ENCODE results near the gene HLA-DOA. TPM values are rescaled to one million over a fixed set of nuclear protein-coding genes. Genes with fewer than 3 reads are reported as not detected.
A peak's percentile ranks its signal among the peaks of the same experiment; 100 is the strongest.

The HLA-DOA gene
- total and polyA plus RNA-seq, 2 donors (not counting 1 experiment from before 2014, with no cell fraction given): 209 to 338 TPM

- Mint-ChIP-seq H3K4me1 (peaks cover 50% of the 10 kb centered on the region), H3K9me3 (ENCODE audit: insufficient read depth) (no peaks in the 10 kb centered on the region), H3K27ac (peak overlapping the region; percentile 68), H3K4me3 (no peak overlapping the region), H3K27me3 (no peaks in the 10 kb centered on the region)
- Histone ChIP-seq H3K27ac (ENCODE audit: low read length in 2 of 2) (no peak overlapping the region), H3K4me3 (ENCODE audit: control extremely low read depth in 1 of 5, extremely low read depth in 1 of 5, insufficient read depth in 1 of 5, low read depth in 2 of 5, low read length in 4 of 5) (no peak overlapping the region), H3K9me3 (ENCODE audit: control extremely low read depth in 1 of 3, control insufficient read depth in 2 of 3, insufficient read depth in 1 of 3, low read length in 2 of 3) (no peaks in the 10 kb centered on the region), H3K79me2 (ENCODE audit: control insufficient read depth, insufficient read depth, low read length) (peaks cover 60% of the 10 kb centered on the region), H3K27me3 (replicated peaks in 1 of 4; ENCODE audit: control extremely low read depth in 1 of 4, control insufficient read depth in 3 of 4, insufficient read depth in 4 of 4, low read length in 3 of 4) (no peaks in the 10 kb centered on the region), H3K4me2 (replicated peaks; ENCODE audit: low read depth, low read length, poor library complexity, severe bottlenecking) (no peak overlapping the region), H4K20me1 (ENCODE audit: control insufficient read depth, insufficient read depth, low read length, poor library complexity, severe bottlenecking) (no peaks in the 10 kb centered on the region), H2AFZ (ENCODE audit: insufficient read depth, low read depth, low read length, poor library complexity, severe bottlenecking) (no peak overlapping the region), H3K4me1 (ENCODE audit: control insufficient read depth in 2 of 2, insufficient read depth in 2 of 2, low read length in 2 of 2) (peaks cover 26 to 28% of the 10 kb centered on the region in 2 donors), H3K36me3 (replicated peaks in 1 of 2; ENCODE audit: control extremely low read depth in 1 of 2, control insufficient read depth in 1 of 2, extremely low read depth in 1 of 2, insufficient read depth in 2 of 2, low read length in 1 of 2) (no peaks in the 10 kb centered on the region), H3K9ac (ENCODE audit: low read length) (no peak overlapping the region)
- POLR2A ChIA-PET: interaction anchor here (0.6 to 1.5 kb wide), 2 partner anchors 9 to 12 kb away, joined by 4 to 10 read pairs; partner anchors contain the start of gene HLA-DMA
- CTCF ChIA-PET: interaction anchor here (1.5 to 28.4 kb wide), 5 partner anchors 11 to 155 kb away, joined by 3 to 822 read pairs (median 24); partner anchors contain the start of gene HLA-DMA
- intact Hi-C loops (cut with micrococcal nuclease): no loop called here
- no peak for ATAC-seq (ENCODE audit: low read depth)
- 100% methylated on average over 1 of the region's 5 CpGs for WGBS (ENCODE audit: insufficient coverage)
- no peak for TF ChIP-seq CTCF (IDR thresholded peaks at IDR 0.05)
- no peak for TF ChIP-seq EZH2 (IDR thresholded peaks at IDR 0.05; ENCODE audit: borderline replicate concordance, insufficient read depth, low read depth, low read length, poor library complexity, severe bottlenecking)
- no peak for DNase-seq
These were observed 44.6 kb downstream of the HLA-DOA start for GRCh38 chr6:32964776-32965175.

GRCh38 chr6:32963866-32964265, 45.5 kb downstream of the HLA-DOA start:
- no peaks in the 10 kb centered on the region for H4K20me1 ChIP-seq (ENCODE audit: control insufficient read depth, insufficient read depth, low read length, poor library complexity, severe bottlenecking)
- peaks cover 25 to 26% of the 10 kb centered on the region in 2 donors for H3K4me1 ChIP-seq (ENCODE audit: control insufficient read depth in 2 of 2, insufficient read depth in 2 of 2, low read length in 2 of 2)
- no peaks in the 10 kb centered on the region for H3K27me3 ChIP-seq (replicated peaks in 1 of 4; ENCODE audit: control extremely low read depth in 1 of 4, control insufficient read depth in 3 of 4, insufficient read depth in 4 of 4, low read length in 3 of 4)
- peak overlapping the region in 1 of 2 donors; percentile 24 for H3K27ac ChIP-seq (ENCODE audit: low read length in 2 of 2)
- H3K79me2 ChIP-seq (ENCODE audit: control insufficient read depth, insufficient read depth, low read length): peaks cover 56% of the 10 kb centered on the region
- WGBS (ENCODE audit: insufficient coverage): 67% methylated on average over 1 of the region's 1 CpG
- Mint-ChIP-seq H3K27ac (peak overlapping the region; percentile 34), H3K9me3 (ENCODE audit: insufficient read depth) (no peaks in the 10 kb centered on the region), H3K27me3 (no peaks in the 10 kb centered on the region), H3K4me3 (no peak overlapping the region), H3K4me1 (peaks cover 50% of the 10 kb centered on the region)
- intact Hi-C loops (cut with micrococcal nuclease): no loop called here
- CTCF ChIA-PET: interaction anchor here (1.0 to 28.4 kb wide), 9 partner anchors 10 to 156 kb away, joined by 3 to 822 read pairs (median 6); partner anchors contain the start of genes HLA-DMA, HLA-DMB and TAP2
- POLR2A ChIA-PET: interaction anchor here (1.0 to 1.5 kb wide), 3 partner anchors 8 to 14 kb away, joined by 3 to 4 read pairs (median 4); partner anchors contain the start of gene HLA-DMA
- H2AFZ ChIP-seq (ENCODE audit: insufficient read depth, low read depth, low read length, poor library complexity, severe bottlenecking): no peak overlapping the region
- H3K4me2 ChIP-seq (replicated peaks; ENCODE audit: low read depth, low read length, poor library complexity, severe bottlenecking): no peak overlapping the region
- ATAC-seq (ENCODE audit: low read depth): no peak
- DNase-seq: no peak
- no peaks in the 10 kb centered on the region for H3K36me3 ChIP-seq (replicated peaks in 1 of 2; ENCODE audit: control extremely low read depth in 1 of 2, control insufficient read depth in 1 of 2, extremely low read depth in 1 of 2, insufficient read depth in 2 of 2, low read length in 1 of 2)
- no peak for TF ChIP-seq EZH2 (IDR thresholded peaks at IDR 0.05; ENCODE audit: borderline replicate concordance, insufficient read depth, low read depth, low read length, poor library complexity, severe bottlenecking)
- no peak for TF ChIP-seq CTCF (IDR thresholded peaks at IDR 0.05)
- H3K9ac ChIP-seq (ENCODE audit: low read length): no peak overlapping the region
- no peak overlapping the region for H3K4me3 ChIP-seq (ENCODE audit: control extremely low read depth in 1 of 5, extremely low read depth in 1 of 5, insufficient read depth in 1 of 5, low read depth in 2 of 5, low read length in 4 of 5)
- H3K9me3 ChIP-seq (ENCODE audit: control extremely low read depth in 1 of 3, control insufficient read depth in 2 of 3, insufficient read depth in 1 of 3, low read length in 2 of 3): no peaks in the 10 kb centered on the region

All from B cell (primary cell).